Measurements from ENCODE around the gene KRT86. TPM values are rescaled to one million over a fixed set of nuclear protein-coding genes. Genes with fewer than 3 reads are reported as not detected.

KRT86 gene
- total RNA-seq, 1 donor from 2014 or later: 1.1 TPM

GRCh38 chr12:52252728-52253343 is 21.6 kb upstream of the KRT86 start:
- Histone ChIP-seq H3K27me3 (peaks cover 32% of the 10 kb centered on the region), H3K4me1 (peaks cover 9% of the 10 kb centered on the region), H3K36me3 (no peaks in the 10 kb centered on the region), H3K9me3 (no peaks in the 10 kb centered on the region), H3K27ac (no peak overlapping the region), H3K4me3 (no peak overlapping the region)
- no peak for TF ChIP-seq CTCF (IDR thresholded peaks at IDR 0.05)
- ATAC-seq (no peak), DNase-seq (no peak)
- intact Hi-C loops (cut with DNase I): no loop called here

DNA sequence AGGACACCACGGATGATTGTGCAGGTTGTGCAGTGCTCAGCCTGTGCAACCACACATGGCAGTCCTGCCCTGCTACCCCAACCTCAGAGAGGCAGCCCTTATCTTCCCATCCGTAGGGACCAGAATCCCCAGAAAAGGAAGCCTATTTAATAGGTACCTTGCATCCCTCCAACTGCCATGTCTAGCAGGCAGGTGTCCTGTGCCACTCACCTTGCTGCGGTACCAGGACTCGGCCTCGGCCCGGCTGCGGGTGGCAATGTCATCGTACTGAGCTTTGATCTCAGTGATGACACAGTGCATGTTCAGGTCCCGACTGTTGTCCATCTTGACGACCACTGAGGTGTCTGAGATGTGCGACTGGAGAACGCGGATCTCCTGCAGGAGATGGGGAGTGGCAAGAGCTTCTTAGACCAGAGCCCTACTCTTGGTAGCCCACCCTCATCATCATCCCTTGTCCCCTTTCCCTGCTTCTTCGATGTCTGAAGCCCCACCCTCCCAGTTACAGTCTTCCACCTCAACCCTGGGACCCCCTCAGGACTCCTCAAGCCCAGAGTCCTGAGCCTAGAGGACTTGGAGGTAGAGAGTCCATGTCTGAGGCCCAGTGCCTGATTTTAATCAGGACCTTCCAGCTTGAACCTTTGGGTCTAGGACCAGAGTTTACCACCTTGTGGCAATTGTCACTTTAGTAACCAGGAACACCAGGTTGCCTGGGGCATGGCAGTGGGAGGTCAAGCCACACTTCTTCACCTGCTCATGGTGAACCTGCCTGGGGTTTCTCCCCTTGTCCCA is 20.9 kb upstream of the KRT86 start:
- Histone ChIP-seq H3K27ac (no peak overlapping the region), H3K4me1 (peaks cover 15% of the 10 kb centered on the region), H3K4me3 (no peak overlapping the region), H3K9me3 (no peaks in the 10 kb centered on the region), H3K36me3 (no peaks in the 10 kb centered on the region), H3K27me3 (peaks cover 39% of the 10 kb centered on the region)
- intact Hi-C loops (cut with DNase I): no loop called here
- DNase-seq (no peak), ATAC-seq (no peak)
- no peak for TF ChIP-seq CTCF (IDR thresholded peaks at IDR 0.05)

- H3K27ac ChIP-seq: no peak overlapping the region
- DNase-seq: peak; percentile 50
- peaks cover 47% of the 10 kb centered on the region for H3K27me3 ChIP-seq
- H3K9me3 ChIP-seq: no peaks in the 10 kb centered on the region
- peaks cover 18% of the 10 kb centered on the region for H3K4me1 ChIP-seq
- no peaks in the 10 kb centered on the region for H3K36me3 ChIP-seq
- no peak for TF ChIP-seq CTCF (IDR thresholded peaks at IDR 0.05)
- intact Hi-C loops (cut with DNase I): no loop called here
- no peak for ATAC-seq
- no peak overlapping the region for H3K4me3 ChIP-seq
Observed at GRCh38 chr12:52254180-52254964, 20.1 kb upstream of the KRT86 start.

GRCh38 chr12:52254965-52255751 is 19.3 kb upstream of the KRT86 start:
- no peak for TF ChIP-seq CTCF (IDR thresholded peaks at IDR 0.05)
- Histone ChIP-seq H3K27ac (no peak overlapping the region), H3K27me3 (peaks cover 45% of the 10 kb centered on the region), H3K4me3 (no peak overlapping the region), H3K9me3 (no peaks in the 10 kb centered on the region), H3K4me1 (peaks cover 11% of the 10 kb centered on the region), H3K36me3 (no peaks in the 10 kb centered on the region)
- DNase-seq: peak; percentile 46
- intact Hi-C loops (cut with DNase I): no loop called here
- no peak for ATAC-seq

DNA sequence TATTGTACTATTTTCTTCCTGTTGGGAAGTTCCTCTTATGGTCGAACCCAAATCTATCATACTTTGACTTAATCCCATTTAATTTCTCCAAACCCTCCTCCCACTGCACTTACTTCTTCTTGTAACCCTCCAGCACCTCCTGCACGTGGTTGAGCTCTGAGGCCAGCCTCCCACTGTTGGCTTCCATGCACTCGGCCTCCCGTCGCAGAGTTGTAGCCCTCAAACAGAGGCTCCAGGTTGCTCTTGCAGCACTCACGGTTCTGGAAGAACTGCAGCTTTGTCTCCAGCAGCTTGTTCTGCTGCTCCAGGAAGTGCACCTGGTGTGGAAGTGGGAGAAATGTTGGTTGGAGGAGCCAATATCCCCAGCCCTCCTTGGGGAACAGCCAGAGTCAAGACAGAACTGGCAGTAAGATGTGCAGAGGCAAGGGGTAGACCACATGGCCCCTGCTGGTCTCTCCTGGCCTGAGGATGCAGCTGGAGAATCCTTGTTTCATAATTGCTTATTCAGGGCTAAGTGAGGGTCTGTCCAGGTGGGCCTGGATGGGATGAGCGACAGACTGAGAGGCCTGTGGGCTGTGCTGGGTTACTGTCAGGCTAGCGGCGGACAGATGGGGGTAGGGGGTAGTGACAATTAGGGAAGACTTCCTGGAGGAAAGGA is 18.4 kb upstream of the KRT86 start:
- DNase-seq (peak; percentile 39), ATAC-seq (no peak)
- Histone ChIP-seq H3K9me3 (no peaks in the 10 kb centered on the region), H3K27me3 (peaks cover 38% of the 10 kb centered on the region), H3K27ac (no peak overlapping the region), H3K4me1 (peaks cover 8% of the 10 kb centered on the region), H3K4me3 (no peak overlapping the region), H3K36me3 (no peaks in the 10 kb centered on the region)
- TF ChIP-seq CTCF (IDR thresholded peaks at IDR 0.05): no peak
- intact Hi-C loops (cut with DNase I): no loop called here
